H1 (cell line): ENCODE results near the gene ADAM23. TPM values are rescaled to one million over a fixed set of nuclear protein-coding genes. Genes with fewer than 3 reads are reported as not detected.

Experiments used
- CTBP2 ChIP-seq: IDR thresholded peaks from 2 replicates; pipeline ENCODE4 v1.7.0; 2011; ENCODE audit warnings: borderline replicate concordance, mild to moderate bottlenecking, moderate library complexity, mixed read lengths, low read length; ENCODE audit not compliant: insufficient read depth, insufficient read length
- EGR1 ChIP-seq: IDR thresholded peaks from 2 replicates; pipeline ENCODE4 v1.6.1; 2011; ENCODE audit warnings: low read depth, low read length, borderline replicate concordance
- JUND ChIP-seq: IDR thresholded peaks from 2 replicates; pipeline ENCODE4 v1.6.1; 2011; ENCODE audit warnings: mild to moderate bottlenecking, improper control_type of control experiment, low read length
- RBBP5 ChIP-seq: IDR thresholded peaks from 2 replicates; pipeline ENCODE4 v1.7.1; 2012; ENCODE audit warnings: low read depth, mild to moderate bottlenecking, inconsistent platforms, low read length, moderate library complexity, borderline replicate concordance
- SIN3A ChIP-seq, 2 experiments: IDR thresholded peaks in 1 of 2; conservative IDR thresholded peaks in 1 of 2; 2 replicates each; pipeline ENCODE4 v1.6.1; 2011 to 2012; ENCODE audit warnings: low read length in 2 of 2, improper control_type of control experiment in 1 of 2, low read depth in 1 of 2, mild to moderate bottlenecking in 1 of 2
- SP2 ChIP-seq: IDR thresholded peaks from 2 replicates; pipeline ENCODE4 v1.6.1; 2012; ENCODE audit warnings: mild to moderate bottlenecking, low read length, inconsistent platforms
- TAF1 ChIP-seq: IDR thresholded peaks from 2 replicates; pipeline ENCODE4 v1.6.1; 2011; ENCODE audit warnings: mild to moderate bottlenecking, low read depth, low read length
- polyA plus RNA-seq, 7 experiments: library from polyadenylated mRNA; depleted of rRNA in 3 of 7; stranded (reverse) in 5 of 7; unstranded in 2 of 7; fragments of >200 nt in 5 of 7; fragments of 200-250 nt in 2 of 7; gene quantifications; 1 replicate in 5 of 7; 2 replicates in 1 of 7; 4 replicates in 1 of 7; pipeline versions ENCODE4 v1.2.1 to v1.2.3, GENCODE V29; 2011 to 2013; ENCODE audit warnings: missing spikeins in 2 of 7, mixed read lengths in 2 of 7
- total RNA-seq: library from RNA; stranded (reverse); fragmentation: NEBNext Ultra II Directional; extraction: Animal tissue kit (Norgen Biotek cat#: 25700); gene quantifications from 2 replicates; pipeline ENCODE4 v1.2.1, GENCODE V29; 2021
- TF ChIP-seq, protein P1 (sequence below): fragments of 300-600 bp; sonication (generic); IDR thresholded peaks from 2 replicates; pipeline ENCODE4 v1.7.1; 2012; ENCODE audit warnings: low read length, moderate library complexity, mild to moderate bottlenecking, inconsistent platforms; ENCODE audit not compliant: insufficient replicate concordance
- TF ChIP-seq, protein P2 (sequence below), 3 experiments: IDR thresholded peaks; 1 replicate in 2 of 3; 2 replicates in 1 of 3; pipeline versions ENCODE4 v1.5.1 to v1.6.1; 2011; ENCODE audit warnings: low read length in 3 of 3, mild to moderate bottlenecking in 3 of 3, inconsistent platforms in 2 of 3, low read depth in 1 of 3, moderate library complexity in 1 of 3; ENCODE audit not compliant: insufficient read depth in 1 of 3; ENCODE audit errors: control extremely low read depth in 1 of 3

The ADAM23 gene
- total and polyA plus RNA-seq, 2 of the 8 experiments (the other 6 are each of a cell fraction or from before 2014, with no cell fraction given), result 9.9 to 20.8 TPM

DNA sequence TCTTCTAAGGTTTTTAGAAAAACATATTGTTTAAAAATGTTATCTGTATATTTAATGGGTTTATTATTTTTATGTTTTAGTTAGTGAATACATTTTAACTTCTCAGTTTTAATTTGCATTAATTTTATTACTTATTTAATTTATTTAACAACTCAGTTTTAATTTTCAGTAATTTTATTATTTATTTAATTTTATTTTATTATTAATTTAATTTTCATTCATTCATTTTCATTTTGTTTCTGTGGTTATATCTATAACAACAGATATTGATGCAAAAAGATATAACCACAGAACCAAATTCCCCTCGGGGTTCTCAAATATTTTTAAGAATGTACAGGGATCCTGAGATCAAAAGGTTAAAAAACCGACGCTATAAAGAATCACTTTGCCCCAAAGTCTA is 221.9 kb downstream of the ADAM23 start (continued):
- TF ChIP-seq, protein P1, sequence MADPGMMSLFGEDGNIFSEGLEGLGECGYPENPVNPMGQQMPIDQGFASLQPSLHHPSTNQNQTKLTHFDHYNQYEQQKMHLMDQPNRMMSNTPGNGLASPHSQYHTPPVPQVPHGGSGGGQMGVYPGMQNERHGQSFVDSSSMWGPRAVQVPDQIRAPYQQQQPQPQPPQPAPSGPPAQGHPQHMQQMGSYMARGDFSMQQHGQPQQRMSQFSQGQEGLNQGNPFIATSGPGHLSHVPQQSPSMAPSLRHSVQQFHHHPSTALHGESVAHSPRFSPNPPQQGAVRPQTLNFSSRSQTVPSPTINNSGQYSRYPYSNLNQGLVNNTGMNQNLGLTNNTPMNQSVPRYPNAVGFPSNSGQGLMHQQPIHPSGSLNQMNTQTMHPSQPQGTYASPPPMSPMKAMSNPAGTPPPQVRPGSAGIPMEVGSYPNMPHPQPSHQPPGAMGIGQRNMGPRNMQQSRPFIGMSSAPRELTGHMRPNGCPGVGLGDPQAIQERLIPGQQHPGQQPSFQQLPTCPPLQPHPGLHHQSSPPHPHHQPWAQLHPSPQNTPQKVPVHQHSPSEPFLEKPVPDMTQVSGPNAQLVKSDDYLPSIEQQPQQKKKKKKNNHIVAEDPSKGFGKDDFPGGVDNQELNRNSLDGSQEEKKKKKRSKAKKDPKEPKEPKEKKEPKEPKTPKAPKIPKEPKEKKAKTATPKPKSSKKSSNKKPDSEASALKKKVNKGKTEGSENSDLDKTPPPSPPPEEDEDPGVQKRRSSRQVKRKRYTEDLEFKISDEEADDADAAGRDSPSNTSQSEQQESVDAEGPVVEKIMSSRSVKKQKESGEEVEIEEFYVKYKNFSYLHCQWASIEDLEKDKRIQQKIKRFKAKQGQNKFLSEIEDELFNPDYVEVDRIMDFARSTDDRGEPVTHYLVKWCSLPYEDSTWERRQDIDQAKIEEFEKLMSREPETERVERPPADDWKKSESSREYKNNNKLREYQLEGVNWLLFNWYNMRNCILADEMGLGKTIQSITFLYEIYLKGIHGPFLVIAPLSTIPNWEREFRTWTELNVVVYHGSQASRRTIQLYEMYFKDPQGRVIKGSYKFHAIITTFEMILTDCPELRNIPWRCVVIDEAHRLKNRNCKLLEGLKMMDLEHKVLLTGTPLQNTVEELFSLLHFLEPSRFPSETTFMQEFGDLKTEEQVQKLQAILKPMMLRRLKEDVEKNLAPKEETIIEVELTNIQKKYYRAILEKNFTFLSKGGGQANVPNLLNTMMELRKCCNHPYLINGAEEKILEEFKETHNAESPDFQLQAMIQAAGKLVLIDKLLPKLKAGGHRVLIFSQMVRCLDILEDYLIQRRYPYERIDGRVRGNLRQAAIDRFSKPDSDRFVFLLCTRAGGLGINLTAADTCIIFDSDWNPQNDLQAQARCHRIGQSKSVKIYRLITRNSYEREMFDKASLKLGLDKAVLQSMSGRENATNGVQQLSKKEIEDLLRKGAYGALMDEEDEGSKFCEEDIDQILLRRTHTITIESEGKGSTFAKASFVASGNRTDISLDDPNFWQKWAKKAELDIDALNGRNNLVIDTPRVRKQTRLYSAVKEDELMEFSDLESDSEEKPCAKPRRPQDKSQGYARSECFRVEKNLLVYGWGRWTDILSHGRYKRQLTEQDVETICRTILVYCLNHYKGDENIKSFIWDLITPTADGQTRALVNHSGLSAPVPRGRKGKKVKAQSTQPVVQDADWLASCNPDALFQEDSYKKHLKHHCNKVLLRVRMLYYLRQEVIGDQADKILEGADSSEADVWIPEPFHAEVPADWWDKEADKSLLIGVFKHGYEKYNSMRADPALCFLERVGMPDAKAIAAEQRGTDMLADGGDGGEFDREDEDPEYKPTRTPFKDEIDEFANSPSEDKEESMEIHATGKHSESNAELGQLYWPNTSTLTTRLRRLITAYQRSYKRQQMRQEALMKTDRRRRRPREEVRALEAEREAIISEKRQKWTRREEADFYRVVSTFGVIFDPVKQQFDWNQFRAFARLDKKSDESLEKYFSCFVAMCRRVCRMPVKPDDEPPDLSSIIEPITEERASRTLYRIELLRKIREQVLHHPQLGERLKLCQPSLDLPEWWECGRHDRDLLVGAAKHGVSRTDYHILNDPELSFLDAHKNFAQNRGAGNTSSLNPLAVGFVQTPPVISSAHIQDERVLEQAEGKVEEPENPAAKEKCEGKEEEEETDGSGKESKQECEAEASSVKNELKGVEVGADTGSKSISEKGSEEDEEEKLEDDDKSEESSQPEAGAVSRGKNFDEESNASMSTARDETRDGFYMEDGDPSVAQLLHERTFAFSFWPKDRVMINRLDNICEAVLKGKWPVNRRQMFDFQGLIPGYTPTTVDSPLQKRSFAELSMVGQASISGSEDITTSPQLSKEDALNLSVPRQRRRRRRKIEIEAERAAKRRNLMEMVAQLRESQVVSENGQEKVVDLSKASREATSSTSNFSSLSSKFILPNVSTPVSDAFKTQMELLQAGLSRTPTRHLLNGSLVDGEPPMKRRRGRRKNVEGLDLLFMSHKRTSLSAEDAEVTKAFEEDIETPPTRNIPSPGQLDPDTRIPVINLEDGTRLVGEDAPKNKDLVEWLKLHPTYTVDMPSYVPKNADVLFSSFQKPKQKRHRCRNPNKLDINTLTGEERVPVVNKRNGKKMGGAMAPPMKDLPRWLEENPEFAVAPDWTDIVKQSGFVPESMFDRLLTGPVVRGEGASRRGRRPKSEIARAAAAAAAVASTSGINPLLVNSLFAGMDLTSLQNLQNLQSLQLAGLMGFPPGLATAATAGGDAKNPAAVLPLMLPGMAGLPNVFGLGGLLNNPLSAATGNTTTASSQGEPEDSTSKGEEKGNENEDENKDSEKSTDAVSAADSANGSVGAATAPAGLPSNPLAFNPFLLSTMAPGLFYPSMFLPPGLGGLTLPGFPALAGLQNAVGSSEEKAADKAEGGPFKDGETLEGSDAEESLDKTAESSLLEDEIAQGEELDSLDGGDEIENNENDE, result no peak
- TF ChIP-seq EGR1 (no peak), CTBP2 (no peak), RBBP5 (no peak), SIN3A (conservative IDR thresholded peaks at IDR 0.05 in 1 of 2, IDR thresholded peaks at IDR 0.05 in 1 of 2; ENCODE audit: low read depth in 1 of 2, low read length in 2 of 2) (no peak), JUND (no peak), TAF1 (no peak), SP2 (no peak)
- TF ChIP-seq, protein P2, sequence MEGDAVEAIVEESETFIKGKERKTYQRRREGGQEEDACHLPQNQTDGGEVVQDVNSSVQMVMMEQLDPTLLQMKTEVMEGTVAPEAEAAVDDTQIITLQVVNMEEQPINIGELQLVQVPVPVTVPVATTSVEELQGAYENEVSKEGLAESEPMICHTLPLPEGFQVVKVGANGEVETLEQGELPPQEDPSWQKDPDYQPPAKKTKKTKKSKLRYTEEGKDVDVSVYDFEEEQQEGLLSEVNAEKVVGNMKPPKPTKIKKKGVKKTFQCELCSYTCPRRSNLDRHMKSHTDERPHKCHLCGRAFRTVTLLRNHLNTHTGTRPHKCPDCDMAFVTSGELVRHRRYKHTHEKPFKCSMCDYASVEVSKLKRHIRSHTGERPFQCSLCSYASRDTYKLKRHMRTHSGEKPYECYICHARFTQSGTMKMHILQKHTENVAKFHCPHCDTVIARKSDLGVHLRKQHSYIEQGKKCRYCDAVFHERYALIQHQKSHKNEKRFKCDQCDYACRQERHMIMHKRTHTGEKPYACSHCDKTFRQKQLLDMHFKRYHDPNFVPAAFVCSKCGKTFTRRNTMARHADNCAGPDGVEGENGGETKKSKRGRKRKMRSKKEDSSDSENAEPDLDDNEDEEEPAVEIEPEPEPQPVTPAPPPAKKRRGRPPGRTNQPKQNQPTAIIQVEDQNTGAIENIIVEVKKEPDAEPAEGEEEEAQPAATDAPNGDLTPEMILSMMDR (IDR thresholded peaks at IDR 0.05; ENCODE audit: control extremely low read depth in 1 of 3, insufficient read depth in 1 of 3, low read depth in 1 of 3, low read length in 3 of 3), result no peak
